Measurements from ENCODE around the gene B3GNT2.

DNA sequence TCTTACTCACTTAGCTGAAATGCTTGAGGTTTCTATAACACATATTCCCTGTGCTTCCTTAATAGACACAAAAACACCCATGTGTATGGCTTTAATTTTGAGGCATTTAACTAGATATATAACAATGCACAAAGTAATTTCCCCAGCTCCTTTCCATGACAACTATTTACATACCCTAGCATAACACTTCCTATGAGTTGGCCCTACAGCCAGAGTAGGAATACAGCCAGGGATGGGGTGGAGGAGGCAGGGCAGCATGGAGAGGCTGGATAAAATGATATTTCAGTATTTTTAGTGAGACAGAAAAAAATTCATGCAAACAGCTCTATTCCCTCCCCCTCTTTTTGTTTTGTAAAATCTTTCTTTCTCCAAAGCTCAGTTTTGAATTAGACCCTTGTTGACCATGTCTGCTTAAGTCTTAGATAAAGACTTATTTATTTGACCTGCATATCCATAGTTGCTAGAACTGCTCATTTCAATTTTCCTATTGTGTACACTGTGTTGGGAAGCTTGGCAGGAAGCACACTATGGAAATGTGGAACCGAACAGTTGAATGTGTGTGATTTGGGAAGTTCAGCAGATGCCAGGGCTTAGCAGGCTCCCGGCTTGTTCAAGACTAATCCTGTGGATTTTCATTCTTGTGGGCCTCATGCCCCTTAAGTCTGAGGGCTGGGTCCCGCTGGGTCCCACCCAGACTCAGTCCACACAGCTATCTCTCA lies 11.2 kb upstream of the B3GNT2 start:
- no peak for TF ChIP-seq CREB1 (IDR thresholded peaks at IDR 0.05; ENCODE audit: low read depth)
- TF ChIP-seq YY1 (IDR thresholded peaks at IDR 0.05; ENCODE audit: low read depth): no peak
- TF ChIP-seq, protein P1, sequence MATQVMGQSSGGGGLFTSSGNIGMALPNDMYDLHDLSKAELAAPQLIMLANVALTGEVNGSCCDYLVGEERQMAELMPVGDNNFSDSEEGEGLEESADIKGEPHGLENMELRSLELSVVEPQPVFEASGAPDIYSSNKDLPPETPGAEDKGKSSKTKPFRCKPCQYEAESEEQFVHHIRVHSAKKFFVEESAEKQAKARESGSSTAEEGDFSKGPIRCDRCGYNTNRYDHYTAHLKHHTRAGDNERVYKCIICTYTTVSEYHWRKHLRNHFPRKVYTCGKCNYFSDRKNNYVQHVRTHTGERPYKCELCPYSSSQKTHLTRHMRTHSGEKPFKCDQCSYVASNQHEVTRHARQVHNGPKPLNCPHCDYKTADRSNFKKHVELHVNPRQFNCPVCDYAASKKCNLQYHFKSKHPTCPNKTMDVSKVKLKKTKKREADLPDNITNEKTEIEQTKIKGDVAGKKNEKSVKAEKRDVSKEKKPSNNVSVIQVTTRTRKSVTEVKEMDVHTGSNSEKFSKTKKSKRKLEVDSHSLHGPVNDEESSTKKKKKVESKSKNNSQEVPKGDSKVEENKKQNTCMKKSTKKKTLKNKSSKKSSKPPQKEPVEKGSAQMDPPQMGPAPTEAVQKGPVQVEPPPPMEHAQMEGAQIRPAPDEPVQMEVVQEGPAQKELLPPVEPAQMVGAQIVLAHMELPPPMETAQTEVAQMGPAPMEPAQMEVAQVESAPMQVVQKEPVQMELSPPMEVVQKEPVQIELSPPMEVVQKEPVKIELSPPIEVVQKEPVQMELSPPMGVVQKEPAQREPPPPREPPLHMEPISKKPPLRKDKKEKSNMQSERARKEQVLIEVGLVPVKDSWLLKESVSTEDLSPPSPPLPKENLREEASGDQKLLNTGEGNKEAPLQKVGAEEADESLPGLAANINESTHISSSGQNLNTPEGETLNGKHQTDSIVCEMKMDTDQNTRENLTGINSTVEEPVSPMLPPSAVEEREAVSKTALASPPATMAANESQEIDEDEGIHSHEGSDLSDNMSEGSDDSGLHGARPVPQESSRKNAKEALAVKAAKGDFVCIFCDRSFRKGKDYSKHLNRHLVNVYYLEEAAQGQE (IDR thresholded peaks at IDR 0.05; ENCODE audit: low read depth): no peak

Measured in Ishikawa (cell line).